Mammary epithelial cell (primary cell): ENCODE data around the gene APOBEC3A.

Experiments used
- EZH2 ChIP-seq: IDR thresholded peaks from 2 replicates; pipeline ENCODE4 v1.6.1; 2012; ENCODE audit warnings: low read length, inconsistent platforms, borderline replicate concordance
- TF ChIP-seq, protein P1 (sequence below), 2 donors: IDR thresholded peaks in 1 of 2; conservative IDR thresholded peaks in 1 of 2; 2 replicates each; pipeline ENCODE4 v1.5.1; 2011 to 2012; ENCODE audit warnings: inconsistent platforms in 2 of 2, low read length in 2 of 2, mild to moderate bottlenecking in 2 of 2, control low read depth in 1 of 2, low read depth in 1 of 2; ENCODE audit not compliant: insufficient read depth in 1 of 2; ENCODE audit errors: extremely low read depth in 1 of 2

DNA sequence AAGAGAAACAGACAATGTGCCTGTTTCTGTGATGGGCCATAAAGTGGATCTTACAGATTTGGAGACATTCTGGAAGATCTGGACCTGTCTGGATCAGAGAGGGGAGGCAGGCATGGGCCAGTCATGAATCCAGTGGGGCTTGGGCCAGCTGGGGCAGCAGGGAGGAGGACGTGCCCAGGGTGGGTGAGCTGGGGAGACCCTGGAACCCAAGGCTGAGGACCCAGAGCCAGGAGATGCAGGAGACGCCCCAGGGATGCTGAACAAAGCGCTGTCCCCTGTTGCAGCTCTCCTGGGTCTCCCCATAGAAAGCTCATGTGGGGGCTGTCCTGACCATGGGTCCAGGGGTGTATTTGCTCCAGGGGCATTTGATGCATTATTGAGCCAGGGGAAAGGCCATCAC lies 1.5 kb upstream of the APOBEC3A start:
- TF ChIP-seq, protein P1, sequence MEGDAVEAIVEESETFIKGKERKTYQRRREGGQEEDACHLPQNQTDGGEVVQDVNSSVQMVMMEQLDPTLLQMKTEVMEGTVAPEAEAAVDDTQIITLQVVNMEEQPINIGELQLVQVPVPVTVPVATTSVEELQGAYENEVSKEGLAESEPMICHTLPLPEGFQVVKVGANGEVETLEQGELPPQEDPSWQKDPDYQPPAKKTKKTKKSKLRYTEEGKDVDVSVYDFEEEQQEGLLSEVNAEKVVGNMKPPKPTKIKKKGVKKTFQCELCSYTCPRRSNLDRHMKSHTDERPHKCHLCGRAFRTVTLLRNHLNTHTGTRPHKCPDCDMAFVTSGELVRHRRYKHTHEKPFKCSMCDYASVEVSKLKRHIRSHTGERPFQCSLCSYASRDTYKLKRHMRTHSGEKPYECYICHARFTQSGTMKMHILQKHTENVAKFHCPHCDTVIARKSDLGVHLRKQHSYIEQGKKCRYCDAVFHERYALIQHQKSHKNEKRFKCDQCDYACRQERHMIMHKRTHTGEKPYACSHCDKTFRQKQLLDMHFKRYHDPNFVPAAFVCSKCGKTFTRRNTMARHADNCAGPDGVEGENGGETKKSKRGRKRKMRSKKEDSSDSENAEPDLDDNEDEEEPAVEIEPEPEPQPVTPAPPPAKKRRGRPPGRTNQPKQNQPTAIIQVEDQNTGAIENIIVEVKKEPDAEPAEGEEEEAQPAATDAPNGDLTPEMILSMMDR (conservative IDR thresholded peaks at IDR 0.05 in 1 of 2, IDR thresholded peaks at IDR 0.05 in 1 of 2; ENCODE audit: extremely low read depth in 1 of 2, insufficient read depth in 1 of 2, low read depth in 1 of 2, low read length in 2 of 2) = no peak
- TF ChIP-seq EZH2 = no peak
